Activated B cell treated with CpG ODN at 0.5 μM for 24 hours (primary cell): ENCODE measurements around the gene SLX9. TPM values are rescaled to one million over a fixed set of nuclear protein-coding genes. Genes with fewer than 3 reads are reported as not detected.

Source experiments
- ATAC-seq: fragments of 200-7000 bp; cut with Tn5 transposase; one replicate; pipeline ENCODE4 v1.10.0; 2021; ENCODE audit warnings: low read depth, mild to moderate bottlenecking, moderate library complexity
- CTCF ChIA-PET: fragments of 350-600 bp; sonication (Branson Sonifier 250); formaldehyde crosslinking; loops from one replicate; lab custom pipeline; 2021; ENCODE audit warnings: antibody characterized with exemption; lab: Charles Lee
- POLR2A ChIA-PET: fragments of 350-600 bp; sonication (Branson Sonifier 250); formaldehyde crosslinking; loops from one replicate; lab custom pipeline; 2021; ENCODE audit warnings: antibody characterized with exemption; lab: Charles Lee
- DNase-seq: peaks from one replicate; pipeline ENCODE4 v3.0.0; 2022
- H3K27ac Mint-ChIP-seq: one replicate; pipeline ENCODE4 v1.8.0; 2020; ENCODE audit warnings: mixed read lengths
- H3K27me3 Mint-ChIP-seq: one replicate; pipeline ENCODE4 v1.8.0; 2021; ENCODE audit warnings: mixed read lengths
- H3K36me3 Mint-ChIP-seq: one replicate; pipeline ENCODE4 v1.8.0; 2021; ENCODE audit warnings: low read depth, mixed read lengths
- H3K4me1 Mint-ChIP-seq: one replicate; pipeline ENCODE4 v1.8.0; 2021; ENCODE audit warnings: mixed read lengths
- H3K4me3 Mint-ChIP-seq: one replicate; pipeline ENCODE4 v1.8.0; 2020; ENCODE audit warnings: mild to moderate bottlenecking, mixed read lengths
- H3K9me3 Mint-ChIP-seq: one replicate; pipeline ENCODE4 v1.8.0; 2020; ENCODE audit warnings: mixed read lengths
- intact Hi-C: fragments of 100-400 bp; cut with micrococcal nuclease; formaldehyde crosslinking; loops from one replicate; pipeline ENCODE4 v1.15.1; 2024
- total RNA-seq: library from RNA; stranded (reverse); gene quantifications from 2 replicates; pipeline ENCODE4 v1.2.3, GENCODE V29; 2022
- TF ChIP-seq, protein P1 (sequence below): fragments of 200-600 bp; IDR thresholded peaks from one replicate; pipeline ENCODE4 v1.8.0; 2022; ENCODE audit warnings: antibody characterized with exemption, mild to moderate bottlenecking

SLX9 gene
- total RNA-seq, 1 donor from 2014 or later = 26.0 TPM

GRCh38 chr21:45004481-45005247 lies 64.8 kb downstream of the SLX9 start:
- POLR2A ChIA-PET = no interaction called here

GRCh38 chr21:45006536-45007095 lies 66.8 kb downstream of the SLX9 start:
- POLR2A ChIA-PET = no interaction called here
- Mint-ChIP-seq H3K4me1 (no peaks in the 10 kb centered on the region), H3K36me3 (no peaks in the 10 kb centered on the region), H3K27me3 (peaks cover 18% of the 10 kb centered on the region), H3K4me3 (no peak overlapping the region), H3K27ac (no peak overlapping the region), H3K9me3 (peaks cover 13% of the 10 kb centered on the region)
- no peak for ATAC-seq
- TF ChIP-seq, protein P1, sequence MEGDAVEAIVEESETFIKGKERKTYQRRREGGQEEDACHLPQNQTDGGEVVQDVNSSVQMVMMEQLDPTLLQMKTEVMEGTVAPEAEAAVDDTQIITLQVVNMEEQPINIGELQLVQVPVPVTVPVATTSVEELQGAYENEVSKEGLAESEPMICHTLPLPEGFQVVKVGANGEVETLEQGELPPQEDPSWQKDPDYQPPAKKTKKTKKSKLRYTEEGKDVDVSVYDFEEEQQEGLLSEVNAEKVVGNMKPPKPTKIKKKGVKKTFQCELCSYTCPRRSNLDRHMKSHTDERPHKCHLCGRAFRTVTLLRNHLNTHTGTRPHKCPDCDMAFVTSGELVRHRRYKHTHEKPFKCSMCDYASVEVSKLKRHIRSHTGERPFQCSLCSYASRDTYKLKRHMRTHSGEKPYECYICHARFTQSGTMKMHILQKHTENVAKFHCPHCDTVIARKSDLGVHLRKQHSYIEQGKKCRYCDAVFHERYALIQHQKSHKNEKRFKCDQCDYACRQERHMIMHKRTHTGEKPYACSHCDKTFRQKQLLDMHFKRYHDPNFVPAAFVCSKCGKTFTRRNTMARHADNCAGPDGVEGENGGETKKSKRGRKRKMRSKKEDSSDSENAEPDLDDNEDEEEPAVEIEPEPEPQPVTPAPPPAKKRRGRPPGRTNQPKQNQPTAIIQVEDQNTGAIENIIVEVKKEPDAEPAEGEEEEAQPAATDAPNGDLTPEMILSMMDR = no peak
- no peak for DNase-seq
- intact Hi-C loops = no loop called here
- CTCF ChIA-PET = no interaction called here

More at GRCh38 chr21:45004481-45005247, 64.8 kb downstream of the SLX9 start:
- Mint-ChIP-seq H3K4me3 (no peak overlapping the region), H3K27me3 (peaks cover 15% of the 10 kb centered on the region), H3K9me3 (peaks cover 13% of the 10 kb centered on the region), H3K4me1 (peaks cover 5% of the 10 kb centered on the region), H3K36me3 (no peaks in the 10 kb centered on the region), H3K27ac (no peak overlapping the region)
- CTCF ChIA-PET = no interaction called here
- TF ChIP-seq, protein P1 = no peak
- no peak for ATAC-seq
- intact Hi-C loops = no loop called here
- no peak for DNase-seq

DNA sequence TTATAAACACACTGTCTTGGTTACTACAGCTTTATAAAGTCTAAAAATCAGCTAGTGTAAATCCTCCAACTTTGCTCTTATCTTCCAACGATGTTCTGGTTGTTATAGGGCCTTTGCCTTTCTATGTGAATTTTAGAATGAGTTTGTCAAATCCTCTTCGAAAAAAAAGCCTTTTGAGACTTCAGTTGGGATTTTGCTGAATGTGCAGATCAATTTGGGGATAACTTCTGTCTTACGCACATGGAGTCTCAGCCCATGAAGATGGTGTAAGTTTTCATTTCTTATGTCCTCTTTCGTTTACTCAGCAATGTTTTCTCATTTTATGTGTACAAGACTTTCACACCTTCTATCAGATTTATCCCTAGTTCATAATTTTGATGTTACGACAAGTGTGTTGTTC lies 69.8 kb downstream of the SLX9 start:
- H3K4me3 Mint-ChIP-seq = no peak overlapping the region
- no peaks in the 10 kb centered on the region for H3K4me1 Mint-ChIP-seq
- H3K36me3 Mint-ChIP-seq = no peaks in the 10 kb centered on the region
- peaks cover 13% of the 10 kb centered on the region for H3K9me3 Mint-ChIP-seq
- ChIA-PET CTCF (no interaction called here), POLR2A (no interaction called here)
- no peak for DNase-seq
- peaks cover 24% of the 10 kb centered on the region for H3K27me3 Mint-ChIP-seq
- TF ChIP-seq, protein P1 = no peak
- ATAC-seq = no peak
- intact Hi-C loops = loop anchor here (10.0 kb wide), 1 partner anchor 115 kb away; no protein-coding TSS in a partner anchor
- no peak overlapping the region for H3K27ac Mint-ChIP-seq

GRCh38 chr21:45010096-45010495 lies 70.3 kb downstream of the SLX9 start:
- H3K27ac Mint-ChIP-seq = no peak overlapping the region
- POLR2A ChIA-PET = no interaction called here
- peaks cover 9% of the 10 kb centered on the region for H3K9me3 Mint-ChIP-seq
- CTCF ChIA-PET = interaction anchor here (1.3 kb wide), 1 partner anchor 127 kb away, joined by 4 read pairs; no protein-coding TSS in a partner anchor
- TF ChIP-seq, protein P1 = no peak
- intact Hi-C loops = loop anchor here (10.0 kb wide), 1 partner anchor 115 kb away; no protein-coding TSS in a partner anchor
- H3K4me1 Mint-ChIP-seq = no peaks in the 10 kb centered on the region
- H3K36me3 Mint-ChIP-seq = no peaks in the 10 kb centered on the region
- H3K4me3 Mint-ChIP-seq = no peak overlapping the region
- H3K27me3 Mint-ChIP-seq = peaks cover 26% of the 10 kb centered on the region
- DNase-seq = no peak
- ATAC-seq = no peak

DNA sequence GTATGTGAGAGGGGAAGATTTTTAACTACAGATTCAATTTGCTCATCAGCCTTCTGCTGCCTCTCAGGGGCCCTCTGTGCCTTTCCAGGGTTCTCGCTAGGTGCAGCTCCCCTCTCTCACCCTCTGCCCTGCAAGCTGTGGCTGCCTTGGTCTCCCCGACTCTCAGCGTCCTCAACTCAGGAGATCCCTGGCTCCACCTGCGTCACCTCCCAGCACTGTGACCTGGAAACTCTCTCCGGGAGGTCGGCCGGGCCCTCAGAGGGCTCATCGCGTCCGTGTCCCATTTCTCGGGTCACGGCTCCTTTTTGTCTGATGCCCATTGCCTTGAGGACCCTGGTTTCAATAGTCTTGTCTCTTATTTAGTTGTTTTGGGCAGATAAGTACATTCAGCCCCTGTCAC lies 71.0 kb downstream of the SLX9 start:
- peaks cover 32% of the 10 kb centered on the region for H3K27me3 Mint-ChIP-seq

More for the DNA sequence above, 71.0 kb downstream of the SLX9 start:
- Mint-ChIP-seq H3K9me3 (peaks cover 5% of the 10 kb centered on the region), H3K4me1 (no peaks in the 10 kb centered on the region), H3K4me3 (no peak overlapping the region), H3K36me3 (no peaks in the 10 kb centered on the region), H3K27ac (no peak overlapping the region)
- DNase-seq (no peak), ATAC-seq (no peak)
- intact Hi-C loops = loop anchor here (10.0 kb wide), 1 partner anchor 114 kb away; no protein-coding TSS in a partner anchor
- ChIA-PET CTCF (interaction anchor here (1.3 kb wide), 1 partner anchor 126 kb away, joined by 4 read pairs; no protein-coding TSS in a partner anchor), POLR2A (no interaction called here)
- TF ChIP-seq, protein P1 = no peak
